Measurements from ENCODE around the gene HS3ST6.

The HS3ST6 gene

GRCh38 chr16:1938910-1939309 lies 20.7 kb upstream of the HS3ST6 start:
- TF ChIP-seq, protein P1, sequence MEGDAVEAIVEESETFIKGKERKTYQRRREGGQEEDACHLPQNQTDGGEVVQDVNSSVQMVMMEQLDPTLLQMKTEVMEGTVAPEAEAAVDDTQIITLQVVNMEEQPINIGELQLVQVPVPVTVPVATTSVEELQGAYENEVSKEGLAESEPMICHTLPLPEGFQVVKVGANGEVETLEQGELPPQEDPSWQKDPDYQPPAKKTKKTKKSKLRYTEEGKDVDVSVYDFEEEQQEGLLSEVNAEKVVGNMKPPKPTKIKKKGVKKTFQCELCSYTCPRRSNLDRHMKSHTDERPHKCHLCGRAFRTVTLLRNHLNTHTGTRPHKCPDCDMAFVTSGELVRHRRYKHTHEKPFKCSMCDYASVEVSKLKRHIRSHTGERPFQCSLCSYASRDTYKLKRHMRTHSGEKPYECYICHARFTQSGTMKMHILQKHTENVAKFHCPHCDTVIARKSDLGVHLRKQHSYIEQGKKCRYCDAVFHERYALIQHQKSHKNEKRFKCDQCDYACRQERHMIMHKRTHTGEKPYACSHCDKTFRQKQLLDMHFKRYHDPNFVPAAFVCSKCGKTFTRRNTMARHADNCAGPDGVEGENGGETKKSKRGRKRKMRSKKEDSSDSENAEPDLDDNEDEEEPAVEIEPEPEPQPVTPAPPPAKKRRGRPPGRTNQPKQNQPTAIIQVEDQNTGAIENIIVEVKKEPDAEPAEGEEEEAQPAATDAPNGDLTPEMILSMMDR (IDR thresholded peaks at IDR 0.05; ENCODE audit: insufficient read depth, low read depth, low read length, missing control alignments): no peak
- H3K4me3 ChIP-seq (ENCODE audit: low read depth, low read length): no peak overlapping the region

DNA sequence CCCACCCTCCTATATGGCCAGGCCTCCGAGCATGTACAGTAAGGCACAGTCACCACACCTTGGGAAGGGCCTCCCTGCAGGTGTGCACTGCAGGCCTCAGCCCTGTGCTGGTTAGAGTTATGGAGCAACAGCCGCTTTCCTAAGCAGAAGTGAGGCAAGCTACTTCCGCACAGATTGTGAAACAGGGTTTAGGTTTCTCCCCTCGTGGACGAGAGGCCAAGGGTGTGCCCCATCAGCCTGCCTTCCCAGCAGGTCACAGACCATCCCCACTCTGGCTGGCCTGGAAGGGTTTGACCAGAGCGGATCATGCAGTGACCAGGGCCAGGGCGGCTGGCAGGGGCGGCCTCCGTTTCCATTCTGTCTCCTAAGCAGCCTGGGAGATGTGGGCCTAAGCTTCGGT lies 20.1 kb upstream of the HS3ST6 start:
- no peak overlapping the region for H3K4me3 ChIP-seq (ENCODE audit: low read depth, low read length)
- TF ChIP-seq, protein P1 (IDR thresholded peaks at IDR 0.05; ENCODE audit: insufficient read depth, low read depth, low read length, missing control alignments): no peak
- no peak for DNase-seq (ENCODE audit: low read depth)

More at GRCh38 chr16:1938910-1939309, 20.7 kb upstream of the HS3ST6 start:
- DNase-seq (ENCODE audit: low read depth): no peak

DNA sequence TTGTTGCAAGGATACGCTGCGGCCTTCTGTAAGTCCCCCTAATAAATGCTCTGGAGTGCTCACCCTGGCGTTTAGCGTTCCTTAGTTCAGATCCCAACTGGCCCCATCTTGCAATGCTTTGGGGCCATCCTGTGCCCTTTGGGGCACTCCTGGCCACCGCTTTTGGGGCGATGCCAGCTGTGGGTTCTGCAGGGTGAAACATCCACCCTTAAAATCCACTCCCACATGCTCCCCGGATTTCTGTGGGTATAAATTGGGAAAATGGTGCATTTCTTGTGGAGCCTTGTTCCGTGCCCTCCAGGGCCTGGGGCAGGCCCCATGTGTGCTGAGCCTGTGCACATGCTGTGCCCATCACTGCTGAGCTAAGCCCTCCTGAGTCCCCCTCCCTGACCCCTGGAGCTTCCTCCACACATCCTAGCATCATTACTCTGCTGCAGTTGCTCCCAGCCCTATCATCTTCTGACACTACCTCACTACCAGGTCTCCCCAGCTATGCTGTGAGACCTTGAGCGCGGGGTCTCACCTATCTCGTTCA lies 18.8 kb upstream of the HS3ST6 start:
- H3K4me3 ChIP-seq (ENCODE audit: low read depth, low read length): no peak overlapping the region
- no peak for DNase-seq (ENCODE audit: low read depth)
- TF ChIP-seq, protein P1 (IDR thresholded peaks at IDR 0.05; ENCODE audit: insufficient read depth, low read depth, low read length, missing control alignments): no peak

DNA sequence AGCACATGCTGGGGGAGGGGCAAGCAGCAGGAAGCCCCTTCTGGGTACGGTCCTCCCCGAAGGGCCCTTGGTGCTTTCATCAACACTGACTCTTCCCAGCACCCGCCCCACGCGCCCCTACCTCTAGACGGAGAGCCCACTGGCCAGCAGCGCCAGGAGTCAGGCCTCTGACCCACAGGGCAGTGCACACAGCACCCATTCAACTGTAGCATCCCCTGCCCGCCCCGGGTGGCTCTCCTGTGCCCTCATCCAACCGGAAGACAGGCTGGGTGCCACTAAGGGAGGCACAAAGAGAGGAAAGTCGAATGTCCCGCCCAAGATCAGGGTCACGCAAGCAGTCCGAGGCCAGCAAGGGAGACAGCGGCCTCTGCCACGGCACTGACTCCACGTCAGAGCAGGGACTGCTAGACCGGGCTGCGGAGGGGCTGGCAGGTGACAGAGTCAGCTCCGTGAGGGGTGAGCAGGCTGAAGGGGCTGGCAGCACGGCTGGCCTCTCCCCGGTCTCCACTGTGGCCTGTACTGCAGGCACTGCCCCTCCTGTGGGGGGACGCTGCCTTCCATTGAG lies 15.0 kb upstream of the HS3ST6 start:
- H3K4me3 ChIP-seq (ENCODE audit: low read depth, low read length): no peak overlapping the region
- TF ChIP-seq, protein P1 (IDR thresholded peaks at IDR 0.05; ENCODE audit: insufficient read depth, low read depth, low read length, missing control alignments): no peak
- DNase-seq (ENCODE audit: low read depth): no peak

DNA sequence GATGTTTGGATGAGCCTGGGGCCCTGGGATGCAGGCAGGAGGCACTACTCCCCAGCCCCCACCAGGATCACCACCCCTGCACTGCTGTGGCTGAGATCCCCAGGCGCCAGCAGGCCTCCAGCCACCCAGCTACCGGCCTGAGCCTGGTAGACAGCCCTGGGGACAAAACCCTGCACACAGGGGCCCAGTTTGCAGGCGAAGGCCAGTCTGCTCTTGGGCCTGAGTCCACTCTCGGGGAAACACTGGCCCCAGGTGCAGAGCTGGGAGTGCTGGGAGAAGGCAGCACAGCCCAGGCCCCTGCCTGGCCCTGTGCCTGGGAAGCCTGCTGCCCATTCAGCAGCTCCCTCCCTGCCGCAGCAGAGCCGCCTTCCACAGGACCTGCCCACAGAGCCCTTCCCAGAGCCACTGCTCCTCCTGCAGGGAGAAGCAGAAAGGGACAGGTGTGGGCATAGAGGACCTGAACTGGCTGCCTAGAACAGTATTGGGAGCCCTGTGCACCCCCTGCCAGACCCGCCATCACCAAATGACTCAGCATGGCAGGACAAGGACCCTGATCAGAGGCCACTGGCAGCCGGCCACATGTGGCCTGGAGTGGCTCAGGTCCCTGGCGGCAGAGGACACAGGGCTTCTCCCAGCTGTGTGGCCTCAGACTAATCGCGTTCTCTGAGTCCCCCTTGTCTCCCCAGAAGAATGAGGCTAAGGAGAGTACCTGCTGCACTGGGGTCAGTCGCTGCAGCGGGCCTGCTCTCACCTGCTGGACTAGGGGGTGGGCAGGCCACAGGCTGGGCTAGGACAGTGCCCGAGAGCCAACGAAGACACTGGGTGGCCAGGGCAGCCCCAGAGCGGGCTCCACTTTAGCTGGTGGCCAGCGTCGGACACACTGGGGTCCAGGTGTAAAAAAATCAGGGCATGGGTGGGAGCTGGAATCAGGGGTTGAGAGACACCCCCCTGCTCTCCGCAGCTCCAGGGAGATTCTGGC lies 14.1 kb upstream of the HS3ST6 start:
- TF ChIP-seq, protein P1 (IDR thresholded peaks at IDR 0.05; ENCODE audit: insufficient read depth, low read depth, low read length, missing control alignments): no peak
- no peak overlapping the region for H3K4me3 ChIP-seq (ENCODE audit: low read depth, low read length)
- no peak for DNase-seq (ENCODE audit: low read depth)

GRCh38 chr16:1930338-1930720 lies 12.1 kb upstream of the HS3ST6 start:
- H3K4me3 ChIP-seq (ENCODE audit: low read depth, low read length): no peak overlapping the region
- TF ChIP-seq, protein P1 (IDR thresholded peaks at IDR 0.05; ENCODE audit: insufficient read depth, low read depth, low read length, missing control alignments): no peak
- DNase-seq (ENCODE audit: low read depth): no peak

All from GM12865 (cell line).